HepG2 (cell line): ENCODE measurements around the gene VSNL1. TPM values are rescaled to one million over a fixed set of nuclear protein-coding genes. Genes with fewer than 3 reads are reported as not detected.

Experiments used
- DMAP1 ChIP-seq: IDR thresholded peaks from 2 replicates; pipeline ENCODE4 v1.6.1; 2016
- HES4 ChIP-seq: sonication (generic); formaldehyde crosslinking; IDR thresholded peaks from 2 replicates; pipeline ENCODE4 v1.9.0; 2021; ENCODE audit warnings: mild to moderate bottlenecking, missing genetic modification reagents, borderline replicate concordance
- MAX ChIP-seq: IDR thresholded peaks from 2 replicates; pipeline ENCODE4 v1.6.1; 2012; ENCODE audit warnings: inconsistent platforms
- MLX ChIP-seq: IDR thresholded peaks from 2 replicates; pipeline ENCODE4 v1.6.1; 2016
- RAD21 ChIP-seq: fragments of 450-650 bp; formaldehyde crosslinking; IDR thresholded peaks from 2 replicates; pipeline ENCODE4 v1.5.0; 2020; ENCODE audit warnings: mild to moderate bottlenecking
- RXRA ChIP-seq: sonication (generic); formaldehyde crosslinking; IDR thresholded peaks from 2 replicates; pipeline ENCODE4 v1.5.1; 2020; ENCODE audit warnings: missing genetic modification reagents
- SOX13 ChIP-seq, 3 experiments: fragments of 450-650 bp in 1 of 3; sonication (generic) in 1 of 3; formaldehyde crosslinking in 1 of 3; IDR thresholded peaks in 2 of 3; conservative IDR thresholded peaks in 1 of 3; 2 replicates each; pipeline versions ENCODE4 v1.5.0 to v1.6.1; 2016 to 2020; ENCODE audit warnings: antibody characterized with exemption in 1 of 3, mild to moderate bottlenecking in 1 of 3, missing compliant biosample characterization in 1 of 3, missing genetic modification reagents in 1 of 3, moderate library complexity in 1 of 3
- SP4 ChIP-seq: sonication (generic); formaldehyde crosslinking; IDR thresholded peaks from 2 replicates; pipeline ENCODE4 v1.8.1; 2023; ENCODE audit warnings: mild to moderate bottlenecking, missing genetic modification reagents
- SRY ChIP-seq: sonication (generic); formaldehyde crosslinking; IDR thresholded peaks from 2 replicates; pipeline ENCODE4 v1.8.0; 2022; ENCODE audit warnings: mild to moderate bottlenecking, missing genetic modification reagents
- ZC3H13 ChIP-seq: sonication (generic); formaldehyde crosslinking; IDR thresholded peaks from 2 replicates; pipeline ENCODE4 v1.8.1; 2023; ENCODE audit warnings: mild to moderate bottlenecking, missing genetic modification reagents, moderate library complexity
- ZC3H4 ChIP-seq: sonication (generic); formaldehyde crosslinking; IDR thresholded peaks from 2 replicates; pipeline ENCODE4 v1.4.0; 2020; ENCODE audit warnings: missing genetic modification reagents, borderline replicate concordance
- ZNF543 ChIP-seq: sonication (generic); formaldehyde crosslinking; IDR thresholded peaks from 2 replicates; pipeline ENCODE4 v1.4.0; 2020; ENCODE audit warnings: mild to moderate bottlenecking, missing genetic modification reagents
- ZNF83 ChIP-seq: sonication (generic); formaldehyde crosslinking; IDR thresholded peaks from 2 replicates; pipeline ENCODE4 v1.4.0; 2020; ENCODE audit warnings: missing genetic modification reagents, mild to moderate bottlenecking, borderline replicate concordance
- polyA plus RNA-seq, 8 experiments: library from polyadenylated mRNA; depleted of rRNA in 3 of 8; stranded (reverse) in 7 of 8; unstranded in 1 of 8; fragments of >200 nt; fragmentation: Illumina TruSeq in 4 of 8; extraction: Trizol in 4 of 8; gene quantifications; 2 replicates each; pipeline versions ENCODE4 v1.2.1 to v1.2.3, GENCODE V29; 2011 to 2016; ENCODE audit warnings: low read depth in 4 of 8, missing spikeins in 1 of 8, mixed read lengths in 1 of 8; ENCODE audit not compliant: insufficient read depth in 1 of 8
- total RNA-seq, 5 experiments: library from RNA; depleted of rRNA; stranded (reverse); fragments of >200 nt; fragmentation: Illumina TruSeq; extraction: Trizol; gene quantifications; 2 replicates each; pipeline ENCODE4 v1.2.3, GENCODE V29; 2016; ENCODE audit warnings: low read depth in 1 of 5
- TF ChIP-seq, protein P1 (sequence below): sonication (generic); formaldehyde crosslinking; IDR thresholded peaks from 2 replicates; pipeline ENCODE4 v1.8.1; 2022; ENCODE audit warnings: mild to moderate bottlenecking, missing genetic modification reagents
- TF ChIP-seq, protein P2 (sequence below): sonication (generic); formaldehyde crosslinking; IDR thresholded peaks from 2 replicates; pipeline ENCODE4 v1.4.0; 2020; ENCODE audit warnings: missing genetic modification reagents

The VSNL1 gene
- total and polyA plus RNA-seq, 2 of the 13 experiments (the other 11 are each of a cell fraction or from before 2014, with no cell fraction given): 63.2 to 95.9 TPM

- no peak for TF ChIP-seq SRY (CRISPR knock-in tag)
- TF ChIP-seq ZNF83 (CRISPR knock-in tag): no peak
- TF ChIP-seq MAX: no peak
- TF ChIP-seq ZC3H4 (CRISPR knock-in tag): no peak
- TF ChIP-seq, protein P1, sequence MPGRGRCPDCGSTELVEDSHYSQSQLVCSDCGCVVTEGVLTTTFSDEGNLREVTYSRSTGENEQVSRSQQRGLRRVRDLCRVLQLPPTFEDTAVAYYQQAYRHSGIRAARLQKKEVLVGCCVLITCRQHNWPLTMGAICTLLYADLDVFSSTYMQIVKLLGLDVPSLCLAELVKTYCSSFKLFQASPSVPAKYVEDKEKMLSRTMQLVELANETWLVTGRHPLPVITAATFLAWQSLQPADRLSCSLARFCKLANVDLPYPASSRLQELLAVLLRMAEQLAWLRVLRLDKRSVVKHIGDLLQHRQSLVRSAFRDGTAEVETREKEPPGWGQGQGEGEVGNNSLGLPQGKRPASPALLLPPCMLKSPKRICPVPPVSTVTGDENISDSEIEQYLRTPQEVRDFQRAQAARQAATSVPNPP (CRISPR knock-in tag): no peak
- 0 out of 2 replicates have a peak, but pooled peaks have one; percentile 2 for TF ChIP-seq DMAP1 (CRISPR knock-in tag)
- TF ChIP-seq, protein P2, sequence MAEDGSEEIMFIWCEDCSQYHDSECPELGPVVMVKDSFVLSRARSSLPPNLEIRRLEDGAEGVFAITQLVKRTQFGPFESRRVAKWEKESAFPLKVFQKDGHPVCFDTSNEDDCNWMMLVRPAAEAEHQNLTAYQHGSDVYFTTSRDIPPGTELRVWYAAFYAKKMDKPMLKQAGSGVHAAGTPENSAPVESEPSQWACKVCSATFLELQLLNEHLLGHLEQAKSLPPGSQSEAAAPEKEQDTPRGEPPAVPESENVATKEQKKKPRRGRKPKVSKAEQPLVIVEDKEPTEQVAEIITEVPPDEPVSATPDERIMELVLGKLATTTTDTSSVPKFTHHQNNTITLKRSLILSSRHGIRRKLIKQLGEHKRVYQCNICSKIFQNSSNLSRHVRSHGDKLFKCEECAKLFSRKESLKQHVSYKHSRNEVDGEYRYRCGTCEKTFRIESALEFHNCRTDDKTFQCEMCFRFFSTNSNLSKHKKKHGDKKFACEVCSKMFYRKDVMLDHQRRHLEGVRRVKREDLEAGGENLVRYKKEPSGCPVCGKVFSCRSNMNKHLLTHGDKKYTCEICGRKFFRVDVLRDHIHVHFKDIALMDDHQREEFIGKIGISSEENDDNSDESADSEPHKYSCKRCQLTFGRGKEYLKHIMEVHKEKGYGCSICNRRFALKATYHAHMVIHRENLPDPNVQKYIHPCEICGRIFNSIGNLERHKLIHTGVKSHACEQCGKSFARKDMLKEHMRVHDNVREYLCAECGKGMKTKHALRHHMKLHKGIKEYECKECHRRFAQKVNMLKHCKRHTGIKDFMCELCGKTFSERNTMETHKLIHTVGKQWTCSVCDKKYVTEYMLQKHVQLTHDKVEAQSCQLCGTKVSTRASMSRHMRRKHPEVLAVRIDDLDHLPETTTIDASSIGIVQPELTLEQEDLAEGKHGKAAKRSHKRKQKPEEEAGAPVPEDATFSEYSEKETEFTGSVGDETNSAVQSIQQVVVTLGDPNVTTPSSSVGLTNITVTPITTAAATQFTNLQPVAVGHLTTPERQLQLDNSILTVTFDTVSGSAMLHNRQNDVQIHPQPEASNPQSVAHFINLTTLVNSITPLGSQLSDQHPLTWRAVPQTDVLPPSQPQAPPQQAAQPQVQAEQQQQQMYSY (CRISPR knock-in tag): no peak
- TF ChIP-seq RXRA (CRISPR knock-in tag): no peak
- no peak for TF ChIP-seq HES4
- TF ChIP-seq SP4 (CRISPR knock-in tag): no peak
- TF ChIP-seq SOX13 (IDR thresholded peaks at IDR 0.05): no peak
- TF ChIP-seq SOX13 (CRISPR knock-in tag; conservative IDR thresholded peaks at IDR 0.05 in 1 of 2, IDR thresholded peaks at IDR 0.05 in 1 of 2): peak in 1 of 2 experiments; percentile 22; a peak in 1 of 4 replicates
- TF ChIP-seq ZC3H13 (CRISPR knock-in tag): no peak
- TF ChIP-seq RAD21: peak; percentile 66; the same call in 1 of the 2 replicates
- no peak for TF ChIP-seq MLX (CRISPR knock-in tag)
- no peak for TF ChIP-seq ZNF543 (CRISPR knock-in tag)
Measured at GRCh38 chr2:17573085-17573803, 32.7 kb downstream of the VSNL1 start (continued).
